A549 (cell line): ENCODE measurements around the gene RNF32. TPM values are rescaled to one million over a fixed set of nuclear protein-coding genes. Genes with fewer than 3 reads are reported as not detected.

Experiments
- ATAC-seq, 2 experiments: fragments of 200-7000 bp in 1 of 2; fragments of >200 bp in 1 of 2; cut with Nextera tagmentation in 1 of 2; cut with Tn5 transposase in 1 of 2; 3 replicates each; pipeline versions ENCODE4 v1.8.0 to v1.9.1; 2018 to 2020; ENCODE audit warnings: mild to moderate bottlenecking in 1 of 2, moderate library complexity in 1 of 2
- CTCF ChIA-PET: fragments of 300-600 bp; sonication (Branson Sonifier 250); formaldehyde crosslinking; extraction: SDS; loops from one replicate; lab custom pipeline; 2021; ENCODE audit warnings: antibody characterized with exemption, inconsistent platforms; lab: Yijun Ruan, JAX
- POLR2A ChIA-PET: fragments of 350-600 bp; formaldehyde crosslinking; extraction: SDS; loops from one replicate; lab custom pipeline; 2021; ENCODE audit warnings: antibody characterized with exemption, inconsistent platforms; lab: Yijun Ruan, JAX
- DNase-seq, 2 experiments: peaks; one replicate each; pipeline versions ENCODE4 v3.0.0 to v3.0.0-alpha.2; 2011 to 2016; ENCODE audit warnings: low read depth in 1 of 2, low spot score in 1 of 2
- FAIRE-seq: peaks from 2 replicates; lab custom pipeline; 2011; peaks lifted over from hg19 to GRCh38; lab: Jason Lieb, UNC
- H3K27ac ChIP-seq, 2 experiments: fragments of >200 bp; sonication (Bioruptor Twin); formaldehyde crosslinking; 3 replicates each; pipeline ENCODE4 v1.5.1; 2016 to 2017
- H3K4me1 ChIP-seq: fragments of >200 bp; sonication (Bioruptor Twin); formaldehyde crosslinking; 3 replicates; pipeline ENCODE4 v1.6.1; 2016
- H3K4me2 ChIP-seq: fragments of >200 bp; sonication (Bioruptor Twin); formaldehyde crosslinking; 3 replicates; pipeline ENCODE4 v1.6.1; 2016
- H3K4me3 ChIP-seq: fragments of >200 bp; sonication (Bioruptor Twin); formaldehyde crosslinking; 3 replicates; pipeline ENCODE4 v1.5.1; 2016
- H3K9me3 ChIP-seq: fragments of >200 bp; sonication (Bioruptor Twin); formaldehyde crosslinking; 3 replicates; pipeline ENCODE4 v1.6.1; 2016
- CHD2 ChIP-seq: fragments of 150-350 bp; IDR thresholded peaks from 2 replicates; pipeline ENCODE4 v1.6.1; 2014; ENCODE audit warnings: low read length; ENCODE audit not compliant: partially characterized antibody
- CHD4 ChIP-seq: fragments of 200-600 bp; sonication (generic); IDR thresholded peaks from 2 replicates; pipeline ENCODE4 v1.6.1; 2016; ENCODE audit warnings: antibody characterized with exemption, mild to moderate bottlenecking, borderline replicate concordance
- E2F6 ChIP-seq: IDR thresholded peaks from 2 replicates; pipeline ENCODE4 v1.6.1; 2012; ENCODE audit warnings: low read depth, borderline replicate concordance
- EHF ChIP-seq: fragments of 250-450 bp; sonication (Bioruptor Pico); IDR thresholded peaks from 2 replicates; pipeline ENCODE4 v1.5.0; 2020; ENCODE audit warnings: mild to moderate bottlenecking
- FOSB ChIP-seq: fragments of 250-450 bp; sonication (Bioruptor Pico); IDR thresholded peaks from 2 replicates; pipeline ENCODE4 v1.5.0; 2020; ENCODE audit warnings: mild to moderate bottlenecking, moderate library complexity
- FOSL2 ChIP-seq, 2 experiments: fragments of 450-650 bp in 1 of 2; fragments of >200 bp in 1 of 2; sonication (Bioruptor Twin) in 1 of 2; formaldehyde crosslinking; IDR thresholded peaks; 2 replicates each; pipeline versions ENCODE4 v1.5.0 to v1.6.1; 2016 to 2020; ENCODE audit warnings: mild to moderate bottlenecking in 1 of 2, moderate library complexity in 1 of 2
- FOXS1 ChIP-seq: fragments of 250-450 bp; sonication (Bioruptor Pico); IDR thresholded peaks from 2 replicates; pipeline ENCODE4 v1.5.0; 2020; ENCODE audit warnings: mild to moderate bottlenecking, moderate library complexity
- GATA3 ChIP-seq: IDR thresholded peaks from 2 replicates; pipeline ENCODE4 v1.6.1; 2012; ENCODE audit warnings: borderline replicate concordance
- HDAC2 ChIP-seq: fragments of 200-600 bp; sonication (generic); IDR thresholded peaks from 2 replicates; pipeline ENCODE4 v1.6.1; 2016
- HEYL ChIP-seq: fragments of 250-450 bp; sonication (Bioruptor Pico); IDR thresholded peaks from 2 replicates; pipeline ENCODE4 v1.8.0; 2021; ENCODE audit warnings: mild to moderate bottlenecking, moderate library complexity
- HOXA7 ChIP-seq: fragments of 250-450 bp; sonication (Bioruptor Pico); IDR thresholded peaks from 2 replicates; pipeline ENCODE4 v1.5.0; 2020; ENCODE audit warnings: mild to moderate bottlenecking, moderate library complexity
- KDM1A ChIP-seq: fragments of 200-600 bp; sonication (generic); IDR thresholded peaks from 2 replicates; pipeline ENCODE4 v1.6.1; 2016; ENCODE audit warnings: low read depth, mild to moderate bottlenecking
- KDM5A ChIP-seq: fragments of 200-600 bp; sonication (generic); IDR thresholded peaks from 2 replicates; pipeline ENCODE4 v1.6.1; 2016; ENCODE audit warnings: antibody characterized with exemption, mild to moderate bottlenecking
- MAZ ChIP-seq: fragments of 150-350 bp; IDR thresholded peaks from 2 replicates; pipeline ENCODE4 v1.6.1; 2014; ENCODE audit warnings: antibody characterized with exemption, low read depth, low read length, borderline replicate concordance
- MYC ChIP-seq: IDR thresholded peaks from 2 replicates; pipeline ENCODE4 v1.6.1; 2012; ENCODE audit warnings: mild to moderate bottlenecking, inconsistent platforms, low read length, improper control_type of control experiment, borderline replicate concordance
- PHF8 ChIP-seq: fragments of 200-600 bp; sonication (generic); IDR thresholded peaks from 2 replicates; pipeline ENCODE4 v1.6.1; 2016; ENCODE audit warnings: low read depth, mild to moderate bottlenecking, antibody characterized with exemption, moderate library complexity, borderline replicate concordance
- POLR2A ChIP-seq: IDR thresholded peaks from 2 replicates; pipeline ENCODE4 v1.6.1; 2012; ENCODE audit warnings: mild to moderate bottlenecking, low read length
- POLR2AphosphoS2 ChIP-seq: conservative IDR thresholded peaks from 2 replicates; pipeline ENCODE4 v1.6.1; 2012; ENCODE audit warnings: low read length, improper control_type of control experiment, inconsistent platforms
- RARB ChIP-seq: fragments of 250-450 bp; sonication (Bioruptor Pico); IDR thresholded peaks from 2 replicates; pipeline ENCODE4 v1.8.0; 2021; ENCODE audit warnings: mild to moderate bottlenecking, moderate library complexity
- RCOR1 ChIP-seq: fragments of 150-350 bp; IDR thresholded peaks from 2 replicates; pipeline ENCODE4 v1.6.1; 2014; ENCODE audit warnings: antibody characterized with exemption, low read length, low read depth
- REST ChIP-seq: fragments of 200-600 bp; sonication (generic); IDR thresholded peaks from 2 replicates; pipeline ENCODE4 v1.6.1; 2016; ENCODE audit warnings: antibody characterized with exemption, mild to moderate bottlenecking, moderate library complexity
- RFX5 ChIP-seq: fragments of 450-650 bp; IDR thresholded peaks from 2 replicates; pipeline ENCODE4 v1.7.1; 2014; ENCODE audit warnings: antibody characterized with exemption, mild to moderate bottlenecking, moderate library complexity
- ZFP36 ChIP-seq: fragments of 450-650 bp; IDR thresholded peaks from 2 replicates; pipeline ENCODE4 v1.6.1; 2014; ENCODE audit warnings: borderline replicate concordance; ENCODE audit not compliant: partially characterized antibody
- ZNF302 ChIP-seq: fragments of 250-450 bp; sonication (Bioruptor Pico); IDR thresholded peaks from 2 replicates; pipeline ENCODE4 v1.9.0; 2021; ENCODE audit warnings: inconsistent platforms, mild to moderate bottlenecking, moderate library complexity
- WGBS: methylation state at CpG from one replicate; pipeline ENCODE4 v1.1.6; 2017; ENCODE audit errors: missing lambda C conversion rate; 5-methylcytosine and 5-hydroxymethylcytosine counted together
- polyA plus RNA-seq, 4 experiments: library from polyadenylated mRNA; depleted of rRNA in 3 of 4; stranded (reverse); fragments of >200 nt; fragmentation: RNase III in 1 of 4; extraction: RNeasy Plus Mini Kit Qiagen cat#74134 plus additional on column Dnase treatment in 1 of 4; gene quantifications; 2 replicates in 3 of 4; 3 replicates in 1 of 4; pipeline ENCODE4 v1.2.3, GENCODE V29; 2011 to 2017
- TF ChIP-seq, protein P1 (sequence below): fragments of 150-350 bp; IDR thresholded peaks from 2 replicates; pipeline ENCODE4 v1.6.1; 2014; ENCODE audit warnings: low read depth, mild to moderate bottlenecking, low read length

The RNF32 gene
- polyA plus RNA-seq, 2 of the 4 experiments (the other 2 are of a cell fraction), result 1.8 to 2.8 TPM

DNA sequence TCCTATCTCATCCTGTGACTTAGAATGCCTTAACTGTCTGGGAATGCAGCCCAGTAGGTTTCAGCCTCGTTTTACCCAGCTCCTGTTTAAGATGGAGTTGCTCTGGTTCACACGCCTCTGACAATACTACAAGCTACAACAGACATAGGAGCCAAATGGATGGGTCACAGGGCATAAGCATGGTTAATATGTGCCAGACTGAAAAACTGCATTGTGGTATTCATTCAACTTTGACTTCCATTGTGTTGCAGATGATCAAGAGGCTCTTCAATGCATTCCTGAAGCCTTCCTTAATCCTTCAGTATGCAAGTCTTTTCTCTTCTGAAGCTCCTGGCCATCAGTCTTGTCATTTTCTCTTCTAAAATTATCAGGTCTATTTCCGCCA is 20.3 kb upstream of the RNF32 start:
- no peak for FAIRE-seq
- no peak overlapping the region for H3K27ac ChIP-seq
- no peaks in the 10 kb centered on the region for H3K4me1 ChIP-seq
- ATAC-seq, result no peak
- H3K4me3 ChIP-seq, result no peak overlapping the region
- no peak for DNase-seq
- CTCF ChIA-PET, result no interaction called here
- no peak for TF ChIP-seq FOSL2 (IDR thresholded peaks at IDR 0.05)
- TF ChIP-seq FOSL2 (CRISPR knock-in tag; IDR thresholded peaks at IDR 0.05), result no peak
- TF ChIP-seq ZNF302 (CRISPR knock-in tag), result no peak
- no peak for TF ChIP-seq KDM5A
- TF ChIP-seq POLR2AphosphoS2, result no peak
- TF ChIP-seq RCOR1, result no peak
- no peak overlapping the region for H3K4me2 ChIP-seq
- 61% methylated on average over 3 of the region's 3 CpGs for WGBS
- H3K9me3 ChIP-seq, result no peaks in the 10 kb centered on the region
- POLR2A ChIA-PET, result no interaction called here

GRCh38 chr7:156621652-156622051 is 18.9 kb upstream of the RNF32 start:
- H3K4me3 ChIP-seq, result no peak overlapping the region
- H3K4me2 ChIP-seq, result no peak overlapping the region
- no peak overlapping the region for H3K27ac ChIP-seq
- POLR2A ChIA-PET, result no interaction called here
- DNase-seq (no peak), ATAC-seq (no peak), FAIRE-seq (no peak)
- no peaks in the 10 kb centered on the region for H3K9me3 ChIP-seq
- CTCF ChIA-PET, result no interaction called here
- TF ChIP-seq CHD4, result no peak
- no peak for TF ChIP-seq HDAC2
- TF ChIP-seq HOXA7, result no peak
- TF ChIP-seq REST, result no peak
- no peak for TF ChIP-seq KDM1A
- no peak for TF ChIP-seq MYC
- TF ChIP-seq E2F6, result no peak
- no peaks in the 10 kb centered on the region for H3K4me1 ChIP-seq

DNA sequence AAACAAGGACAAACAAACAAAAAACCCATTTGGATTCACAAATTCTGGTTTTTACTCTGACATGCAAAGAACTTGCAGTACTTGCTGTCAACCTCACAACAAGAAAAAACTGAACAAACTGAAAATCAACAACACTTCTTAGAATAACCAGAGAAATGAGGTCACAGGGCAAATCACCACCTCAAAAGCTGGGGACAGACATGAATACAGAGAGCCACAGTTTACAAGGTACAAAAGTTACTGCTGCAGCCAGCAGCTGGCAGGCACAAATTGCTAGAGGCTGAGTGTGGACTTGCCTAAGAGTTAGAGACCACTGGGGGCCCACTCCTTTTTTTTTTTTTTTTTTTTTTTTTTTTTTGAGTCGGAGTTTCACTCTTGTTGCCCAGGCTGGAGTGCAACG is 15.0 kb upstream of the RNF32 start:
- Histone ChIP-seq H3K27ac (no peak overlapping the region), H3K9me3 (peaks cover 21% of the 10 kb centered on the region; the same call in 2 of the 3 replicates), H3K4me3 (no peak overlapping the region), H3K4me2 (no peak overlapping the region), H3K4me1 (no peaks in the 10 kb centered on the region)
- DNase-seq (no peak), ATAC-seq (no peak), FAIRE-seq (no peak)
- 67% methylated on average over 2 of the region's 2 CpGs for WGBS
- POLR2A ChIA-PET, result interaction anchor here (0.7 kb wide), 1 partner anchor 113 kb away, joined by 7 read pairs; no protein-coding TSS in a partner anchor
- TF ChIP-seq POLR2A (no peak), EHF (CRISPR knock-in tag) (no peak), FOXS1 (CRISPR knock-in tag) (no peak), KDM5A (no peak), MAZ (no peak), HOXA7 (no peak), ZFP36 (no peak), RFX5 (no peak), PHF8 (no peak), CHD2 (no peak), FOSB (no peak), HEYL (CRISPR knock-in tag) (no peak), RARB (no peak), REST (no peak), GATA3 (no peak)
- TF ChIP-seq, protein P1, sequence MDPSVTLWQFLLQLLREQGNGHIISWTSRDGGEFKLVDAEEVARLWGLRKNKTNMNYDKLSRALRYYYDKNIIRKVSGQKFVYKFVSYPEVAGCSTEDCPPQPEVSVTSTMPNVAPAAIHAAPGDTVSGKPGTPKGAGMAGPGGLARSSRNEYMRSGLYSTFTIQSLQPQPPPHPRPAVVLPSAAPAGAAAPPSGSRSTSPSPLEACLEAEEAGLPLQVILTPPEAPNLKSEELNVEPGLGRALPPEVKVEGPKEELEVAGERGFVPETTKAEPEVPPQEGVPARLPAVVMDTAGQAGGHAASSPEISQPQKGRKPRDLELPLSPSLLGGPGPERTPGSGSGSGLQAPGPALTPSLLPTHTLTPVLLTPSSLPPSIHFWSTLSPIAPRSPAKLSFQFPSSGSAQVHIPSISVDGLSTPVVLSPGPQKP, result no peak
- CTCF ChIA-PET, result no interaction called here
